ENCODE measurements around the gene RNF144A. TPM values are rescaled to one million over a fixed set of nuclear protein-coding genes. Genes with fewer than 3 reads are reported as not detected.
A peak's percentile ranks its signal among the peaks of the same experiment; 100 is the strongest.

Gene RNF144A
- total RNA-seq, 6 donors from 2014 or later: 9.9 to 20.7 (median 13.4) TPM

DNA sequence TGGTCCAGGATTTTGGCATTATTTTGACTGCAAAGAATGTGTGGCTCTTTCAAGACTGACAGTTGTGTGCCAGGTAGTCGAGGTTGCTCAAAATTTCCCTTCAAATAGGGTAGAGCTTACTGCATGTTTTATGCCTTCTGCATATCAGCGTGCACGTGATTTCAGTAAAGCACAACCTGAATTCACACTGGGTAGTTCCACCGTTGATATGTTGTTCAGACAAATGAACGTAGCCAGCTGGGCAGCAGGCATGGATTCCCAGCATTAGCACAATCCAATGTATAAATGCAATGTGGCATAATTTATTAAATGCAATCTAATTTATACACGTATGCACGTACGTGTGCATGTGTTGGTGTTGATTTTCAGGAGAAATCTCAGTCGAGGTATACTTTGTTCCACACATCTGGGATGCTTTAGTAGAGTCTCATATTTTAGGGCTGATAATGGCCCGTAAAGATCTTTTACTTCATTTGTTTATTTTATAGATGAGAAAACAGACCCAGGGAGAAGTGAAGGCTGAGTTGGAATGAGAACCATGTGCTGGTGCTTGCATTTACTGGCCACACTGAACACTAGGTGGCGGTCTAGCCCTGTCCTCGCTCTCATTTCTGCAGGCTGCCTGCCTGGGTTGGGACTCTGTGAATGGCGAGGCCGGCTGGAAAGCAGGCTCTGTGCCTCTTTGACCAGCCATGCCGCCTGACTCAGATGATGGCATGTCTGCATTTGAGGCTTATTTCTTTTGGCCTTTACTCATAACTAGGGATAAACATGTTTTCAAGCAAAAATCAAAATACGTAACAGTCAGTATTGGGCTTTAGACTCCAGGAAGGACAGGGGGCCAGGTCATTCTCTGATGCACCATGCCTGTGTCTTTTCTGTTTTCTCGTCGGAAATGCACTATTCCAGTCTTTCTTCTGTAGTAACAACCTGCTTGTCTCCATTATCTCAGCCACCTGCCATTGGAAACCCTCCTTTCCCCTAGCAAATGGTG, 120.4 kb downstream of the RNF144A start:
- ATAC-seq (ENCODE audit: low FRiP score in 2 of 2) (peak; percentile 77 to 86), DNase-seq (peak in 1 of 2 donors; percentile 68)
- peaks cover 0 to 27% (median 12%) of the 10 kb centered on the region in 4 donors for H3K36me3 ChIP-seq
- H3K27me3 ChIP-seq: no peaks in the 10 kb centered on the region
- H3K4me1 ChIP-seq: peaks cover 0 to 17% (median 5%) of the 10 kb centered on the region in 4 donors
- H3K4me3 ChIP-seq: no peak overlapping the region
- WGBS, 2 donors: 63 to 66% methylated on average over 18 of the region's 18 CpGs
- no peak overlapping the region for H3K27ac ChIP-seq
- TF ChIP-seq POLR2AphosphoS5 (IDR thresholded peaks at IDR 0.05) (no peak), EP300 (IDR thresholded peaks at IDR 0.05) (no peak), POLR2A (IDR thresholded peaks at IDR 0.05) (no peak)
- TF ChIP-seq, protein P1, sequence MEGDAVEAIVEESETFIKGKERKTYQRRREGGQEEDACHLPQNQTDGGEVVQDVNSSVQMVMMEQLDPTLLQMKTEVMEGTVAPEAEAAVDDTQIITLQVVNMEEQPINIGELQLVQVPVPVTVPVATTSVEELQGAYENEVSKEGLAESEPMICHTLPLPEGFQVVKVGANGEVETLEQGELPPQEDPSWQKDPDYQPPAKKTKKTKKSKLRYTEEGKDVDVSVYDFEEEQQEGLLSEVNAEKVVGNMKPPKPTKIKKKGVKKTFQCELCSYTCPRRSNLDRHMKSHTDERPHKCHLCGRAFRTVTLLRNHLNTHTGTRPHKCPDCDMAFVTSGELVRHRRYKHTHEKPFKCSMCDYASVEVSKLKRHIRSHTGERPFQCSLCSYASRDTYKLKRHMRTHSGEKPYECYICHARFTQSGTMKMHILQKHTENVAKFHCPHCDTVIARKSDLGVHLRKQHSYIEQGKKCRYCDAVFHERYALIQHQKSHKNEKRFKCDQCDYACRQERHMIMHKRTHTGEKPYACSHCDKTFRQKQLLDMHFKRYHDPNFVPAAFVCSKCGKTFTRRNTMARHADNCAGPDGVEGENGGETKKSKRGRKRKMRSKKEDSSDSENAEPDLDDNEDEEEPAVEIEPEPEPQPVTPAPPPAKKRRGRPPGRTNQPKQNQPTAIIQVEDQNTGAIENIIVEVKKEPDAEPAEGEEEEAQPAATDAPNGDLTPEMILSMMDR (IDR thresholded peaks at IDR 0.05): peak; percentile 63 to 75 (median 71)
- H3K9me3 ChIP-seq: no peaks in the 10 kb centered on the region

DNA sequence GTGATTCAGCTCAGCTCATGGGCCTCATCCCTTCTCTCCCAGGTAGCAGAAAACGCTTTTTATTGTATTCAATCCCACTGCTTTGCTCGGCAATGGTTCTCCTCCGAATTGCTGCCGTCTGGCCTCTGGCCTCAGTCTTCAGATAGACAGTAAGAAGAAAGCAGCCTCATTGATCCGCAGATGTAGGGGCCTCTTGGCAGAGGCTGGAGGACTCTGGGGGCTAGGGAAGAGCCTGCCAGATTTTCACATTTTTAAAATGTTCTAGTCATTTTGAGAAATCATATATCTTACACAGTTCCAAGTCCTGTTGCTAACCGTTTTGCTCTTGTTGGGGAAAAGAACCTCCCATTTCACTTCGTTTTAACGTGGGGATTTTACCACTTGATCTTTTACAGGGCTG, 123.3 kb downstream of the RNF144A start:
- ATAC-seq (ENCODE audit: low FRiP score in 2 of 2) (no peak), DNase-seq (no peak)
- no peaks in the 10 kb centered on the region for H3K9me3 ChIP-seq
- peaks cover 0 to 27% (median 9%) of the 10 kb centered on the region in 4 donors for H3K36me3 ChIP-seq
- H3K4me3 ChIP-seq: no peak overlapping the region
- no peaks in the 10 kb centered on the region for H3K27me3 ChIP-seq
- WGBS, 2 donors: 90% methylated on average over 8 of the region's 8 CpGs
- peaks cover 0 to 17% (median 7%) of the 10 kb centered on the region in 4 donors for H3K4me1 ChIP-seq
- H3K27ac ChIP-seq: no peak overlapping the region
- no peak for TF ChIP-seq EP300 (IDR thresholded peaks at IDR 0.05)
- TF ChIP-seq POLR2AphosphoS5 (IDR thresholded peaks at IDR 0.05): no peak
- TF ChIP-seq, protein P1 (IDR thresholded peaks at IDR 0.05): no peak
- no peak for TF ChIP-seq POLR2A (IDR thresholded peaks at IDR 0.05)

DNA sequence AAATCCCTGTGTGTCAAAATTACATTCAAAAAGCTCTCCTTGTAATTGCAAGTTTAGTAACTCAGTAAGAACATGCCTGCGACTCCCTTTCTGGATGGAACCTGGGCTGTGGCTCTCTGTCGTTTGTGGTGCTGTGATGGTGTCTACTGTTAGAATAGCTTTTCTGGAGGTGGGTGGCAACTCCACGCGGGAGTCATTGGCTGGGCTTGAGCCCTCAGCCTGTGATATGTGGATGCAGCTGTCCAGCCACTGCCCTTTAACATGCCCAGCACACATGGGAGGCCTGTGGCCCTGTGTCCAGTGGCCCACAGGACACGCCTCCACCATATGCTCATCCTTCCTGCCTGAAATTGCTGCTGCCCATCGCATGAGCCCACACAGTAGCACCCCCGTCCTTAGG, 124.2 kb downstream of the RNF144A start:
- peaks cover 0 to 22% (median 9%) of the 10 kb centered on the region in 4 donors for H3K4me1 ChIP-seq

DNA sequence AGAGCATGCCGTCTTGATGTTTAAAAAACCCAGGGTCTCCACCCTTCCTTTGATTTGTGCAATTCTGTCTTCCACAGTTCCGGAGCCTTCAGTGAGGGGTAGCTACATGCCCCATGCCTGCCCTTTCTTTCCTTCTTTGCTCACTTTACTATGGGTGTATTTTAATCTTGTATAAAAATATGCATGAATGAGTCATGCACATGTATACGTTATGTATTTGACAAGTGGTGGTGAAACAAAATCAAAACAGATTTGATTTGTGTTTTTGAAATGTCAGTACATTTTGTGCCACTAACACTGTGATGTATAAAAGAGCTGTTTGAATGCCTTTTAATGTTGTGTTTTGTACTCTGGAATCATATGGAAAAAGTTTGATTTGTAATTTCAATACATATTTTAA, 126.5 kb downstream of the RNF144A start:
- 53 to 59% methylated on average over 3 of the region's 3 CpGs for WGBS, 2 donors
- peaks cover 0 to 17% (median 5%) of the 10 kb centered on the region in 4 donors for H3K36me3 ChIP-seq
- H3K4me1 ChIP-seq: peaks cover 3 to 24% (median 14%) of the 10 kb centered on the region in 4 donors
- TF ChIP-seq POLR2AphosphoS5 (IDR thresholded peaks at IDR 0.05) (no peak), POLR2A (IDR thresholded peaks at IDR 0.05) (no peak), EP300 (IDR thresholded peaks at IDR 0.05) (no peak)
- TF ChIP-seq, protein P1 (IDR thresholded peaks at IDR 0.05): no peak
- ATAC-seq (ENCODE audit: low FRiP score in 2 of 2) (no peak), DNase-seq (no peak)
- H3K27me3 ChIP-seq: no peaks in the 10 kb centered on the region
- peak overlapping the region in 2 of 4 donors; percentile 42 to 53 for H3K27ac ChIP-seq
- H3K4me3 ChIP-seq: no peak overlapping the region
- no peaks in the 10 kb centered on the region for H3K9me3 ChIP-seq

More for the DNA sequence above, 124.2 kb downstream of the RNF144A start:
- no peak for ATAC-seq (ENCODE audit: low FRiP score in 2 of 2)
- no peak overlapping the region for H3K4me3 ChIP-seq
- H3K9me3 ChIP-seq: no peaks in the 10 kb centered on the region
- no peak for DNase-seq
- WGBS, 2 donors: 93 to 94% methylated on average over 7 of the region's 7 CpGs
- no peaks in the 10 kb centered on the region for H3K27me3 ChIP-seq
- peaks cover 0 to 20% (median 7%) of the 10 kb centered on the region in 4 donors for H3K36me3 ChIP-seq
- no peak overlapping the region for H3K27ac ChIP-seq
- TF ChIP-seq EP300 (IDR thresholded peaks at IDR 0.05) (no peak), POLR2AphosphoS5 (IDR thresholded peaks at IDR 0.05) (no peak), POLR2A (IDR thresholded peaks at IDR 0.05) (no peak)
- TF ChIP-seq, protein P1 (IDR thresholded peaks at IDR 0.05): no peak
